OCI-LY1 (cell line): Measurements from ENCODE around the gene AFF1.

Experiments used
- H2AFZ ChIP-seq: fragments of 200-600 bp; sonication (generic), shearing (Covaris generic); 2 replicates; pipeline ENCODE4 v1.6.0; 2014; ENCODE audit warnings: antibody characterized with exemption, mild to moderate bottlenecking, low read length
- H3F3A ChIP-seq: fragments of 200-600 bp; sonication (generic), shearing (Covaris generic); 2 replicates; pipeline ENCODE4 v1.6.0; 2014; ENCODE audit warnings: mild to moderate bottlenecking, antibody characterized with exemption, low read length, moderate library complexity; ENCODE audit not compliant: insufficient read depth
- H3K27ac ChIP-seq: fragments of 200-600 bp; sonication (generic); 2 replicates; pipeline ENCODE4 v1.5.1; 2014; ENCODE audit warnings: low read length, mixed run types, mild to moderate bottlenecking, low read depth; ENCODE audit not compliant: poor library complexity, severe bottlenecking
- H3K27me3 ChIP-seq: fragments of 200-600 bp; sonication (generic); 2 replicates; pipeline ENCODE4 v1.6.0; 2014; ENCODE audit warnings: antibody characterized with exemption, mild to moderate bottlenecking, low read length, moderate library complexity; ENCODE audit not compliant: insufficient read depth
- H3K36me3 ChIP-seq: fragments of 200-600 bp; sonication (generic); 2 replicates; pipeline ENCODE4 v1.6.1; 2014; ENCODE audit warnings: mild to moderate bottlenecking, antibody characterized with exemption, low read length, moderate library complexity, mixed read lengths; ENCODE audit not compliant: insufficient read depth
- H3K4me1 ChIP-seq: fragments of 200-600 bp; sonication (generic); 2 replicates; pipeline ENCODE4 v1.5.1; 2014; ENCODE audit warnings: mild to moderate bottlenecking, low read length, moderate library complexity; ENCODE audit not compliant: insufficient read depth, severe bottlenecking
- H3K4me2 ChIP-seq: fragments of 200-600 bp; sonication (generic), shearing (Covaris generic); 2 replicates; pipeline ENCODE4 v1.6.1; 2014; ENCODE audit warnings: low read length
- H3K4me3 ChIP-seq: fragments of 200-600 bp; sonication (generic); 2 replicates; pipeline ENCODE4 v1.5.1; 2014; ENCODE audit warnings: low read length, low read depth, mild to moderate bottlenecking, mixed read lengths; ENCODE audit not compliant: poor library complexity, severe bottlenecking
- H3K79me2 ChIP-seq: fragments of 200-600 bp; shearing (Covaris generic); 2 replicates; pipeline ENCODE4 v1.6.1; 2016; ENCODE audit warnings: mixed run types, low read length, mixed read lengths; ENCODE audit not compliant: insufficient read depth
- H3K9ac ChIP-seq: fragments of 200-600 bp; sonication (generic), shearing (Covaris generic); 2 replicates; pipeline ENCODE4 v1.6.1; 2014; ENCODE audit warnings: mild to moderate bottlenecking, low read length, mixed read lengths
- H3K9me2 ChIP-seq: fragments of 200-600 bp; sonication (generic), shearing (Covaris generic); 2 replicates; pipeline ENCODE4 v1.6.1; 2014; ENCODE audit warnings: low read depth, mild to moderate bottlenecking, low read length, mixed read lengths
- H3K9me3 ChIP-seq: fragments of 200-600 bp; shearing (Covaris generic); 2 replicates; pipeline ENCODE4 v1.6.1; 2014; ENCODE audit warnings: low read length, mixed read lengths
- H4K20me1 ChIP-seq: fragments of 200-600 bp; sonication (generic), shearing (Covaris generic); 2 replicates; pipeline ENCODE4 v1.6.0; 2016; ENCODE audit warnings: mild to moderate bottlenecking, low read length; ENCODE audit not compliant: insufficient read depth
- CTCF ChIP-seq: fragments of 200-600 bp; sonication (generic), shearing (Covaris generic); IDR thresholded peaks from 2 replicates; pipeline ENCODE4 v1.5.1; 2017; ENCODE audit warnings: mild to moderate bottlenecking, antibody characterized with exemption, low read length, moderate library complexity, mixed read lengths
- EZH2 ChIP-seq: fragments of 200-600 bp; sonication (generic), shearing (Covaris generic); IDR thresholded peaks from 2 replicates; pipeline ENCODE4 v1.8.0; 2017; ENCODE audit warnings: borderline replicate concordance, mixed run types, mild to moderate bottlenecking, antibody characterized with exemption, low read length, moderate library complexity, mixed read lengths

The AFF1 gene

DNA sequence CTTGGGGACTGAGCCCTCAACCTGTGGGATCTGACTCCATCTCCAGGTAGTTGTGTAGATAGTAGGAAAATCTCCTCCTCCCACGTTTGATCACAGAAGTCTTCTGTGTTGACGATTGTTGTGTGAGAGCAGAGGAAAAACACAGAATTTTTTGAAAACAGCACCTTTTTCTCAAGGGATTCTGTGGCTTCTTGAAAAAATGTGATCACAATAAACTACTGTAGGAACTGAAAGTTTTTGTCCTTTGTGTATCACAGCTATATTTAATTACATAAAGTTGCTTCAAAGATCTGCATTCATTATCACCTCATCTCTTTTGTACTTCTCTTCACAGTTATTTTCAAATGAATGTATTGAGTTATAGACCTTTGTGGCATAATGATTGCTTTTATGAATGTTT is 85.1 kb downstream of the AFF1 start:
- Histone ChIP-seq H3K27me3 (no peaks in the 10 kb centered on the region), H3K4me1 (peaks cover 9% of the 10 kb centered on the region), H3F3A (no peaks in the 10 kb centered on the region), H3K36me3 (no peaks in the 10 kb centered on the region), H3K9me3 (no peaks in the 10 kb centered on the region), H3K79me2 (no peaks in the 10 kb centered on the region), H3K9ac (no peak overlapping the region), H3K4me2 (no peak overlapping the region), H3K4me3 (no peak overlapping the region), H3K27ac (no peak overlapping the region), H3K9me2 (no peaks in the 10 kb centered on the region), H2AFZ (no peak overlapping the region), H4K20me1 (no peaks in the 10 kb centered on the region)
- TF ChIP-seq CTCF (no peak), EZH2 (no peak)

GRCh38 chr4:87024201-87024600 is 89.4 kb downstream of the AFF1 start:
- Histone ChIP-seq H3K9ac (no peak overlapping the region), H3K4me3 (no peak overlapping the region), H4K20me1 (no peaks in the 10 kb centered on the region), H3K27ac (no peak overlapping the region), H2AFZ (no peak overlapping the region), H3K9me3 (no peaks in the 10 kb centered on the region), H3K27me3 (no peaks in the 10 kb centered on the region), H3K79me2 (no peaks in the 10 kb centered on the region), H3K4me1 (peaks cover 19% of the 10 kb centered on the region), H3F3A (no peaks in the 10 kb centered on the region), H3K36me3 (no peaks in the 10 kb centered on the region), H3K4me2 (no peak overlapping the region), H3K9me2 (no peaks in the 10 kb centered on the region)
- TF ChIP-seq CTCF: no peak
- no peak for TF ChIP-seq EZH2

- Histone ChIP-seq H3K79me2 (no peaks in the 10 kb centered on the region), H3K9me3 (no peaks in the 10 kb centered on the region), H4K20me1 (no peaks in the 10 kb centered on the region), H3K9ac (no peak overlapping the region), H3K4me1 (peaks cover 11% of the 10 kb centered on the region), H3F3A (no peaks in the 10 kb centered on the region), H3K9me2 (no peaks in the 10 kb centered on the region), H3K27me3 (no peaks in the 10 kb centered on the region), H2AFZ (no peak overlapping the region), H3K4me3 (no peak overlapping the region), H3K4me2 (no peak overlapping the region), H3K27ac (no peak overlapping the region), H3K36me3 (no peaks in the 10 kb centered on the region)
- TF ChIP-seq CTCF (no peak), EZH2 (no peak)
Observed at GRCh38 chr4:87025023-87025613, 90.3 kb downstream of the AFF1 start.
